ENCODE data around the gene ARHGAP26.

Gene ARHGAP26

GRCh38 chr5:143051244-143052058 is 281.3 kb downstream of the ARHGAP26 start:
- DNase-seq = no peak

- no peak for DNase-seq
Observed at GRCh38 chr5:143052967-143053682, 282.9 kb downstream of the ARHGAP26 start.

DNA sequence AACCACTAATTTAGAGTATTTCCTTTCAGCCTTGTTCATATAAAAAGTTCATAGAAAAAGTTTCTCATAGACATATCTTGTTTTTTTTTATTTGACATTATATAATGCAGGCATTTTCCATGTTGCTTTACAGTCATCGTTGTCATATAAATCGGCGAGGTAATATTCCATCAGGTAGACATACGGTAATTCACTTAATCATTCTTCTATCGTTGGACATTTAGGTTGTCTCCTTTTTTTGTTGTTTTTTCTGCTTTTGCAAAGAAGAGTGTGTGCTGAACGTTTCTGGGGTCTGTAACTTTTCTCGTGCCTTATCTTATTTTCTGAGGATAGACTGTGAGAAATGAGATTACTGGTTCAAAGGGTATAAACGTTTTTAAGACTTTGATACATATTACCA is 283.6 kb downstream of the ARHGAP26 start:
- DNase-seq = no peak

DNA sequence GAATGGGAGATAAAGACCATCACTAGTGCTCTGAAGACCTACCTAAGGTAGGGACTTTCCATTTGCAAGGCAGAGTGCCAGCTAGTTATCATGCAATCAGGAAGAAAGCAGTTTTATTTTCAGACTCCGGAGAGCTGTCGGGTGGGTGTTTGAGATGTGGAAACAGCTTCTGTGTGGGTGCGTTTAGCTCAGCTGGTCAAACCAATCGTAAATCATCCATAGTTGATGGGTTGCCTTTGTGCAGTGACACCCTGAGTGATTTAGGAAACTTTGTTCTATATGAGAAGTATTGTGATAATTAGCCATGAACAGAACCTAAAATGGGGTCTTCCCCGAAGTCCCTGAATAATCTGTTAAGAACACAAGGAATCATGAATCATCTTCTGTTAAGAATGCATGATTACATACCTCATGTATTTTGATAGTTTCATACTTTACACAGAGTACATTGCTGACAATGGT is 284.3 kb downstream of the ARHGAP26 start:
- peak; percentile 13 to 21 for DNase-seq

- DNase-seq = no peak
Observed at GRCh38 chr5:143055596-143056338, 285.6 kb downstream of the ARHGAP26 start.

DNA sequence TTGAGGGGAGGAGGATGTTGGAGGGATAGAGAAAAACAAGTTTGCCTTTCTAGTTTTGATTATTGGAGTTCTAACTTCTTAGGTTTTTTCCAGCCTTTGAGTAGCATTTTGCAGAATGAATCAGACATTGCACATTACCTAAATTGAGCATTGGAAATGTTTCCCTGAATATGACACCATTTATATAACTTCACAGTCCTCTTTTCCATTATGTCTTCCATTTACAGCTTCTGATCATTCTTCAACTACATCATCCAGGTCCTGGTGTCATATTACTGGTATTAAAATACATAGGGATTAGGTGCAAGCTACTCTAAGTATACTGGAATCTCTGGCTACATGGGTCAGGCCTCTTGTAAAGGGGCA is 286.1 kb downstream of the ARHGAP26 start:
- no peak for DNase-seq

- DNase-seq = no peak
Observed at GRCh38 chr5:143056792-143057579, 286.8 kb downstream of the ARHGAP26 start.

- DNase-seq = no peak
Observed at GRCh38 chr5:143057580-143057999, 287.4 kb downstream of the ARHGAP26 start.

- DNase-seq = no peak
Observed at GRCh38 chr5:143059355-143059754, 289.2 kb downstream of the ARHGAP26 start.

DNA sequence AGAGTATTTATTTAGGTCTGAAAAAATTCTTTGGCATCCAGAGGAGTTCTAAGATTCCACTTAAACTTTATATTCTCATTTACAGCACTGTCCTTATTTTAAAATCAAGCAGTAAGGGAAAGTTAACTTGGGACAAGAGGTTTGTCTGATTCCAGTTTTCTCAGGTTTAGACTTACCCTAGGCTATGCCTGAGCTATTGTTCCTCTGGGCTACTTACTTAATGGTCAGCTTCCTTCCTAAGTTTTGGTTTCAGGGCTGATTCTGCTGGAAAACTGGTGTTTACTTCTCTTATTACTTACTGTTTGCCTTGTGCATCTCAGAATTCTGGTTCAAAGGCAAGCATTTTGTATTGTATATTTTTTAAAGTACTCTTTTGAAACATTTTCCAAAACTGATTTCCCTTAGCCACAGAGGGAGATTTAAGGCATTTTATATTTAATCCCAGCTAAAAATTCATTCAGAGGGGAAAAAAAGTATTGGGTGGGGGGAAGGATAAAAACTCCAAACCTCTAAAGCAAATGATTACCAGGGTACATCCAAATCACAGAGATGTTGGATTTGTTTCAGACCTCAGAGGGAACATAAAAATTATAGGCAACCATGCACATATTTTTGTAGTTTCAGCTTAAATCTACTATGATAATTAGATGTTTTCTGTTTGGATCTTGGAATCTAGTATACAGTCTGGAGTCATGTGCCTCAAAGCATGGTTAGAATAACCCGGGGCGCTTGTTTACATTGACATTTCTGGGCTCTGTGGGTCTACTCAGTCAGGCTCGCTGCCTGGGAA is 290.0 kb downstream of the ARHGAP26 start:
- no peak for DNase-seq

GRCh38 chr5:143061161-143061945 is 291.2 kb downstream of the ARHGAP26 start:
- DNase-seq = no peak

- no peak for DNase-seq
Observed at GRCh38 chr5:143062379-143062778, 292.2 kb downstream of the ARHGAP26 start.

DNA sequence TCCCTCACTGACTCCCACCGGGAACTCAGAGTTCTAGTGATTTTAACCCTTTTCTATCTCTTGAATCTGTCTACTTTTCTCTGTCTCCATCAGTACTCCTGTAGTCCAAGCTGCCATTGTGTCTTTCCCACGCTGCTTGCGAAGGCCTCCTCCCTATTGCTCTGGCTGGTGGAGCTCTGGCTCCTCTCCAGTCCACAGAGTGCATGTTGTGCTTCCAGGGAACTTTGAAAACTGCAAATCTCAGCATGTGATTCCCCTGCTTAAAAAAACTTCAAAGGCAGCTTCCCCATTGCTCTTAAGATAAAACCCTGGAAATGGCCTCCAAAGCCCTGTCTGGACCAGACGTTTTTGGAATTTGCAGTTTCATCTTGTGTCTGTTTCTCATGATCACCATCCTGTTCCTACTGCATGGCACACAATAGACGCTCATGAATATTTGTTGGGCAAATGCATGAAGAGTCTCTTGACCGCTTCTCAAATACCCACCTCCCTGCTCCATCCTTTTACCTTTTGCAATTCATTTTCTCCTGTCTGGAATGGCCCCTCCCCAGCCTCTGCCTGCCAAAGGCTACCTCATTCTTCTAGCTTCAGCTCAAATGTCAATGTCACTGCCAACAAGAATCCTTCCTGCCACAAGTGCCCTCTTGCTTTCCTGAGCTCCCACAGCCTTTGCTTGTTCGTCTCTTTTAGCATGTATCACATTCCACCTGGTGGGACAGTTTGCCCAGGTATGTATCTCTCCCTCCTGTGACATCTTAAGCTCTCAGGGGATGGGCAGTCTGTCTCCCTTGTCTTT is 293.2 kb downstream of the ARHGAP26 start:
- DNase-seq = no peak

DNA sequence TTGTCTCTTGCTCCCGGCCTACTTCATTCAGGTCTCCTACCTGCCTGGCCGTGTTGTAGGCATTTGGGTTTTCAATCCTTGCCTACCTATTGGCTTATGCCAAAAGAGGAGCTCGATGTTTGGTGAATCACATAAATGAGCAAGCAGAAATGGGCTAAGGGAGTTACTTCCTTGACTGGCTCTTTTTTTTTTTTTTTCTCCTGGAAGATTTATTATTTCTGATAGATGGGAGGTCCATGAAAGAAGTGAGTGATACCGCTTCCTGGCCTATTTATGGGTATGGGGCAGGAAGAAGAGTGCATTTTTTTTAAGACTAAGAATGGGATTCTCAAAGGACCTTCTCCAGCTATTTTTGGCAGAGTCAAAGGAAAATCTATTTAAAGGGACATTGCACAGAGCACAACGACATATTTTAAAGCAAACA is 294.1 kb downstream of the ARHGAP26 start:
- DNase-seq = no peak

DNA sequence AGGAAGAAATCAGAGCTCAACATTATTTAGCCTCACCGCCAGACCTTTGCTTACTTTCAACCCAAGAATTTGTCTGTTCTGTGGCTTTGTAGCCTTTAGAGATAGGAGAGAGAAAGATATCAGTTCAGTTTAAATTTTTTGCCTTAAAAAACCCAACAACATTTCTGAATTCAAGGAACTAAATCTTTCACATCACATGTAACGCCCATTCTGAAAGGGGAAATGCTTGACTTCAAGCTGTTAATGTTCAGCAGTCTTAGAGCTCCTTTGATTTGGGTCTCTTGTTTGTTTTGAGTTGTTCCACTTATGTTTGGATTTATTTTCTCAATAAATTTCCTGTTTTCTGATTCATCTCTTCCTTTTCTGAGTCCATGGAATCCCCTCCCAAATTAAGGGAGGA is 294.5 kb downstream of the ARHGAP26 start:
- DNase-seq = no peak

GRCh38 chr5:143065185-143065965 is 295.2 kb downstream of the ARHGAP26 start:
- no peak for DNase-seq

- no peak for DNase-seq
Observed at GRCh38 chr5:143065996-143066522, 295.9 kb downstream of the ARHGAP26 start.

GRCh38 chr5:143066556-143067281 is 296.5 kb downstream of the ARHGAP26 start:
- DNase-seq = peak; percentile 26 to 39

Measured in activated CD4-positive, alpha-beta T cell treated with anti-CD3 and anti-CD28 coated beads for 4 hours (primary cell).